HepG2 (cell line): Measurements from ENCODE around the gene PRKCD. TPM values are rescaled to one million over a fixed set of nuclear protein-coding genes. Genes with fewer than 3 reads are reported as not detected.

Experiments
- ARHGAP35 ChIP-seq: sonication (generic); formaldehyde crosslinking; IDR thresholded peaks from 2 replicates; pipeline ENCODE4 v1.9.0; 2022; ENCODE audit warnings: mild to moderate bottlenecking, inconsistent platforms, moderate library complexity, missing genetic modification reagents, borderline replicate concordance
- ATF7-NPFF ChIP-seq: sonication (generic); formaldehyde crosslinking; IDR thresholded peaks from 2 replicates; pipeline ENCODE4 v1.8.1; 2023; ENCODE audit warnings: mild to moderate bottlenecking, low read depth, missing genetic modification reagents, moderate library complexity
- ATM ChIP-seq: fragments of 450-650 bp; IDR thresholded peaks from 2 replicates; pipeline ENCODE4 v1.7.1; 2017; ENCODE audit warnings: mild to moderate bottlenecking, borderline replicate concordance
- CEBPZ ChIP-seq: IDR thresholded peaks from 2 replicates; pipeline ENCODE4 v1.6.1; 2012; ENCODE audit warnings: low read length, improper control_type of control experiment
- EED ChIP-seq: sonication (generic); formaldehyde crosslinking; IDR thresholded peaks from 2 replicates; pipeline ENCODE4 v1.5.0; 2020; ENCODE audit warnings: mild to moderate bottlenecking, missing genetic modification reagents
- GFI1 ChIP-seq: sonication (generic); formaldehyde crosslinking; IDR thresholded peaks from 2 replicates; pipeline ENCODE4 v1.5.0; 2020; ENCODE audit warnings: missing genetic modification reagents, mild to moderate bottlenecking, borderline replicate concordance
- GTF2F1 ChIP-seq: fragments of 150-350 bp; IDR thresholded peaks from 2 replicates; pipeline ENCODE4 v1.6.1; 2014; ENCODE audit warnings: low read length
- JARID2 ChIP-seq: sonication (generic); formaldehyde crosslinking; IDR thresholded peaks from 2 replicates; pipeline ENCODE4 v1.8.1; 2023; ENCODE audit warnings: missing genetic modification reagents, inconsistent platforms; ENCODE audit not compliant: insufficient replicate concordance
- MIXL1 ChIP-seq: IDR thresholded peaks from 2 replicates; pipeline ENCODE4 v1.6.1; 2016
- MTA1 ChIP-seq: sonication (generic); formaldehyde crosslinking; IDR thresholded peaks from 2 replicates; pipeline ENCODE4 v1.4.0; 2020; ENCODE audit warnings: missing genetic modification reagents, mild to moderate bottlenecking, borderline replicate concordance
- NCOA1 ChIP-seq: sonication (generic); formaldehyde crosslinking; IDR thresholded peaks from 2 replicates; pipeline ENCODE4 v1.9.0; 2021; ENCODE audit warnings: missing genetic modification reagents
- NR2C2 ChIP-seq: sonication (generic); formaldehyde crosslinking; IDR thresholded peaks from 2 replicates; pipeline ENCODE4 v1.4.0; 2020; ENCODE audit warnings: missing genetic modification reagents, mild to moderate bottlenecking, moderate library complexity, borderline replicate concordance
- SNRNP70 ChIP-seq: fragments of 200-400 bp; formaldehyde crosslinking; IDR thresholded peaks from 2 replicates; pipeline ENCODE4 v1.6.1; 2017; ENCODE audit warnings: mild to moderate bottlenecking, low read depth, low read length, moderate library complexity
- TAF1 ChIP-seq: sonication (generic); formaldehyde crosslinking; IDR thresholded peaks from 2 replicates; pipeline ENCODE4 v1.4.0; 2020; ENCODE audit warnings: missing genetic modification reagents
- TFDP1 ChIP-seq: IDR thresholded peaks from 2 replicates; pipeline ENCODE4 v1.6.1; 2016; ENCODE audit warnings: missing compliant biosample characterization, missing genetic modification reagents, borderline replicate concordance
- ZNF121 ChIP-seq: sonication (generic); formaldehyde crosslinking; IDR thresholded peaks from 2 replicates; pipeline ENCODE4 v1.5.0; 2020; ENCODE audit warnings: mild to moderate bottlenecking, missing genetic modification reagents
- ZNF230 ChIP-seq: sonication (generic); formaldehyde crosslinking; IDR thresholded peaks from 2 replicates; pipeline ENCODE4 v1.4.0; 2020; ENCODE audit warnings: mild to moderate bottlenecking, missing genetic modification reagents
- ZNF432 ChIP-seq: sonication (generic); formaldehyde crosslinking; IDR thresholded peaks from 2 replicates; pipeline ENCODE4 v1.5.0; 2020; ENCODE audit warnings: missing genetic modification reagents, mild to moderate bottlenecking, borderline replicate concordance
- ZNF460 ChIP-seq: sonication (generic); formaldehyde crosslinking; IDR thresholded peaks from 2 replicates; pipeline ENCODE4 v1.5.1; 2020; ENCODE audit warnings: missing genetic modification reagents, mild to moderate bottlenecking, borderline replicate concordance
- ZNF549 ChIP-seq: sonication (generic); formaldehyde crosslinking; IDR thresholded peaks from 2 replicates; pipeline ENCODE4 v1.5.0; 2020; ENCODE audit warnings: missing genetic modification reagents
- ZNF652 ChIP-seq: IDR thresholded peaks from 2 replicates; pipeline ENCODE4 v1.6.1; 2016; ENCODE audit warnings: low read depth, borderline replicate concordance
- ZNF737 ChIP-seq: sonication (generic); formaldehyde crosslinking; IDR thresholded peaks from 2 replicates; pipeline ENCODE4 v1.5.0; 2020; ENCODE audit warnings: missing genetic modification reagents, mild to moderate bottlenecking, borderline replicate concordance
- polyA plus RNA-seq, 8 experiments: library from polyadenylated mRNA; depleted of rRNA in 3 of 8; stranded (reverse) in 7 of 8; unstranded in 1 of 8; fragments of >200 nt; fragmentation: Illumina TruSeq in 4 of 8; extraction: Trizol in 4 of 8; gene quantifications; 2 replicates each; pipeline versions ENCODE4 v1.2.1 to v1.2.3, GENCODE V29; 2011 to 2016; ENCODE audit warnings: low read depth in 4 of 8, missing spikeins in 1 of 8, mixed read lengths in 1 of 8; ENCODE audit not compliant: insufficient read depth in 1 of 8
- total RNA-seq, 5 experiments: library from RNA; depleted of rRNA; stranded (reverse); fragments of >200 nt; fragmentation: Illumina TruSeq; extraction: Trizol; gene quantifications; 2 replicates each; pipeline ENCODE4 v1.2.3, GENCODE V29; 2016; ENCODE audit warnings: low read depth in 1 of 5
- TF ChIP-seq, protein P1 (sequence below): sonication (generic); formaldehyde crosslinking; conservative IDR thresholded peaks from 2 replicates; pipeline ENCODE4 v1.4.0; 2020; ENCODE audit warnings: missing genetic modification reagents

The PRKCD gene
- total and polyA plus RNA-seq, 2 of the 13 experiments (the other 11 are each of a cell fraction or from before 2014, with no cell fraction given) = 1.6 to 40.7 TPM

DNA sequence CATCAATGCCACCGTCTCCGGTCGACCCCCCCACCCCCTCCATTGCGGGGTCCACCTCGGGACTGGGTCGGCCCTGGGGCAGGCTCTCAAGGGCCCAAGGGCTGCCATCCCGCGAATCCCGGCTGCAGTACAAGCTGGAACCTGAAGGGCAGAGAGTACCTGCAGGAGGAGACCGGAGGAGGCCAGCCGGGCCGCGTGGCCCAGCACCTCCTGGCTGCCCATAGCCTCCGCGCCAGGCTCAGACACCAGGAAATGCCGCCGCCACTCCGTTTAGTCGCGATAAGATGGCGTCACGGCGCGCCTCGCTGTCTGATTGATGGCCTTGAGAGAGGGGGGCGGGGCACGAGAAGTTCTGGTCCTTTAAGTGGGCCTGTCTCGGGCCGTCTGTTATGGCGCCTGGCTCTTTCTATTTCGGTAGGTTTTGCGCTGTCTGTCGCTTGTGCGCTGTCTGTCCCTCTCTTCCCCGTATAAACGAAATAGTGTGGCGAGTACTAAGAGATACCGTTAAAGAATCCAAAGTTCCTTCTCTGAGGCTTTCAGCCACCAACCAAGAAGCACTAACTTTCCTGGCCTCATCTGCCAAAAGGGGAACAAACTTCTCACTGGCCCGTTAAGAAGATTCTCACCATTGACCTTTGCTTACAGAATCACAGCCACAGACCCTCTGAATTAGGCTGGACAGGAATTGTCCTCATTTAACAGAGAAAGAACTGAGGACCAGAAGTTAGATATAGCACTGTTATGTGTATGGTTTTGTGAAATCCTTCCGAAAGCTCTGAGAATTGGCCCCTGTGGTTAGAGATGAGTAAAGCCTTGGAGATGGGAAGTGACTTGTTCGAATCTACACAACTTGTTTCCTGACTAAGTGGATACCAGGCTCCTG is 30.6 kb upstream of the PRKCD start, which contains the start of gene RFT1 (continued):
- peak; percentile 56; the same call in 1 of the 2 replicates for TF ChIP-seq EED
- 0 out of 2 replicates have a peak, but pooled peaks have one; percentile 34 for TF ChIP-seq ZNF432 (CRISPR knock-in tag)
- TF ChIP-seq MTA1 (CRISPR knock-in tag) = peak; percentile 73; the same call in 1 of the 2 replicates
- TF ChIP-seq ZNF737 (CRISPR knock-in tag) = peak; percentile 71; the same call in 1 of the 2 replicates
- TF ChIP-seq ZNF230 = peak; percentile 82; the same call in 1 of the 2 replicates
- no peak for TF ChIP-seq SNRNP70
- peak; percentile 42; the same call in 1 of the 2 replicates for TF ChIP-seq GFI1 (CRISPR knock-in tag)
- peak; percentile 83 for TF ChIP-seq MIXL1 (CRISPR knock-in tag)
- TF ChIP-seq NR2C2 = peak; percentile 56; the same call in 1 of the 2 replicates
- peak; percentile 88 for TF ChIP-seq TFDP1 (CRISPR knock-in tag)
- peak; percentile 84 for TF ChIP-seq TAF1
- peak; percentile 93 for TF ChIP-seq NCOA1
- TF ChIP-seq CEBPZ = no peak
- TF ChIP-seq, protein P1, sequence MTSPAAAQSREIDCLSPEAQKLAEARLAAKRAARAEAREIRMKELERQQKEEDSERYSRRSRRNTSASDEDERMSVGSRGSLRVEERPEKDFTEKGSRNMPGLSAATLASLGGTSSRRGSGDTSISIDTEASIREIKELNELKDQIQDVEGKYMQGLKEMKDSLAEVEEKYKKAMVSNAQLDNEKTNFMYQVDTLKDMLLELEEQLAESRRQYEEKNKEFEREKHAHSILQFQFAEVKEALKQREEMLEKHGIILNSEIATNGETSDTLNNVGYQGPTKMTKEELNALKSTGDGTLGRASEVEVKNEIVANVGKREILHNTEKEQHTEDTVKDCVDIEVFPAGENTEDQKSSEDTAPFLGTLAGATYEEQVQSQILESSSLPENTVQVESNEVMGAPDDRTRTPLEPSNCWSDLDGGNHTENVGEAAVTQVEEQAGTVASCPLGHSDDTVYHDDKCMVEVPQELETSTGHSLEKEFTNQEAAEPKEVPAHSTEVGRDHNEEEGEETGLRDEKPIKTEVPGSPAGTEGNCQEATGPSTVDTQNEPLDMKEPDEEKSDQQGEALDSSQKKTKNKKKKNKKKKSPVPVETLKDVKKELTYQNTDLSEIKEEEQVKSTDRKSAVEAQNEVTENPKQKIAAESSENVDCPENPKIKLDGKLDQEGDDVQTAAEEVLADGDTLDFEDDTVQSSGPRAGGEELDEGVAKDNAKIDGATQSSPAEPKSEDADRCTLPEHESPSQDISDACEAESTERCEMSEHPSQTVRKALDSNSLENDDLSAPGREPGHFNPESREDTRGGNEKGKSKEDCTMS (CRISPR knock-in tag) = 0 out of 2 replicates have a peak, but pooled peaks have one; percentile 14
- no peak for TF ChIP-seq GTF2F1
- TF ChIP-seq JARID2 = no peak
- TF ChIP-seq ZNF460 (CRISPR knock-in tag) = no peak
- TF ChIP-seq ZNF652 (CRISPR knock-in tag) = 0 out of 2 replicates have a peak, but pooled peaks have one; percentile 23
- TF ChIP-seq ATF7-NPFF (CRISPR knock-in tag) = peak; percentile 77
- no peak for TF ChIP-seq ATM
- TF ChIP-seq ZNF121 (CRISPR knock-in tag) = peak; percentile 75; the same call in 1 of the 2 replicates
- TF ChIP-seq ARHGAP35 = peak; percentile 32; the same call in 1 of the 2 replicates
- no peak for TF ChIP-seq ZNF549 (CRISPR knock-in tag)
